H4 (cell line): ENCODE data around the gene KRTAP1-4. TPM values are rescaled to one million over a fixed set of nuclear protein-coding genes. Genes with fewer than 3 reads are reported as not detected.
"Not testable (repeated sequence)": the region's sequence is repeated elsewhere in the genome, so short reads cannot be mapped to it uniquely, and the experiment has no call there.

Source experiments
- DNase-seq: peaks from one replicate; pipeline ENCODE4 v3.0.0-alpha.2; 2015; ENCODE audit warnings: low spot score
- total RNA-seq: library from RNA; depleted of rRNA; stranded (reverse); fragments of >200 nt; shearing (Covaris generic); gene quantifications from 2 replicates; pipeline ENCODE4 v1.2.3, GENCODE V29; 2014; rRNA removed

KRTAP1-4 gene
- total RNA-seq, 1 experiment from 2014 or later: not detected

GRCh38 chr17:41004397-41004796 is 25.6 kb downstream of the KRTAP1-4 start:
- DNase-seq: no peak

DNA sequence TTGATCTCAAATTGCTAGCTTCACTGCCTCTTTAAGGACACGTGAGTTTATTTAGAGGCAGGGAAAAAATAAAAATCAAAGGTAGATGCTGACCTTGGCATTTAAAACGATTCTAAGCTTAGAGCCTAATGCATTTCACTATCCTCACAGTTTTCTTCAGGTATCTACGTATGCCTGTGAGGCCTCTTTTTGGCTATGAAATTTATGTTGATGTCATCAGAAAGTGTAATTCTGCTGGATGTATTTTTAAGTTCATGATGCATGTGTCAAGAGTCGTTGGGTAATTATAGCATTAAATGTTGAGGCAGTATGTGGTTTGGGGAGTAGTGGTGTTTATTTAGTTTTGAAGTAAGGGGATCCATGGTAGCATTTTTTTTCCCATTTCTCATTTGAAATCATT is 26.1 kb downstream of the KRTAP1-4 start:
- no peak for DNase-seq

DNA sequence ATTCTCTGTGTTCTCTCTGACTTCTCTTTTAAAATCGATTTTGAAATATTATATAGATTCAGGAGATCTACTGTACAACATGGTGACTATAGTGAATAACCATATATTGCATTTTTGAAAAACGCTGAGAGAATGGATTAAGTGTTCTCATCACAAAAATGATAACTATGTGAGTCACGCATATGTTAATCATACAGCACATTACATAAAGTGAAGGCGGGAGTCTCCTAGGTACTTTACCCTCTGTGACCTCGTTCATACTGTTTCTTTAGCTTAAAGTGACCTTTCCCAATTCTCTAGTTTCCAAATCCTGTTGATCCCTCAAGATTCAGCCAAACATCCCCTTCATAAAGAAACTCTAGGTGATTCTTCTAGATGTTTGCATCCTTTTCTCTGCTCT is 27.2 kb downstream of the KRTAP1-4 start:
- no peak for DNase-seq

DNA sequence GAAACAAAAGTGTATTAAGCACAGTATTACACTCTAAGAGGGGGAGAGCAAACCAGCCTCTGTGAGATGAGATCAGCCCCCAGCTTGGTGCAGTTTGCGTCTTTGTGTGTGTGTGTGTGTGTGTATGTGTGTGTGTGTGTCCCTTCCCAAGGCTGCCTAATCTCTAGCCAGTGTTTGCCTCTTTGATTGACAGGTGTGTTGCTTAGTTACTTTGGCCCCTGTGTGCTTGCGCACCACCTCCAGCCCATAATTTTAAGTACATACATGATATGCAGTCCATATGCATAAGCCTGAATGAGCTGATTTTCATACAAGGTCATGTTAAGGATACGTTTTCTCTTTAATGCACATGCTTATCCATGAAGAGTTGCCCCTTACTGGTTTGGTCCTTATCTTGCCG is 28.2 kb downstream of the KRTAP1-4 start:
- DNase-seq: no peak

DNA sequence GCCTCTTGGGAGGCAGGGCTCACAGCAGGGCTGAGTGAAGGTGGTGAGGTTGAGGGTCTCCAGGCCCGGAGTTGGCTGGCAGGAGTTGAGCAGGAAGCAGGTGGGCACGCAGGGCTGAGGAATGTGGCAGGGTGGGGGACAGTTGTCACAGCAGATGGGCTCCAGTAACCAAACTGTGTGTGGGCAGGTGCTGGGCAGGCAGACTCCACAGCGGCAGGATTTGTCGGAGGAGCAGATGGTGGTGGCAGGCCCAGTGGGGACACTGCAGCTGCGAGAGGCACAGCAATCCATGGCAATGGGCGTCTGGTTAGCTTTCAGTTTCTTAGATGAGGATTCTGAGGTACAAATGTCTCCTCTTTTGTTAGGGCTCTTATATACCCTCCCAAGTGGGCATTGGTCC is 30.4 kb downstream of the KRTAP1-4 start, which contains the start of gene KRTAP3-2:
Gene KRTAP3-2, minus strand, starts transcription at position 344 of the 400 bp plus-strand sequence. Its CDS starts 53 bp downstream, at position 291.
- not testable (repeated sequence) for DNase-seq

- DNase-seq: no peak
These were observed 32.6 kb downstream of the KRTAP1-4 start for GRCh38 chr17:40997361-40997760.

DNA sequence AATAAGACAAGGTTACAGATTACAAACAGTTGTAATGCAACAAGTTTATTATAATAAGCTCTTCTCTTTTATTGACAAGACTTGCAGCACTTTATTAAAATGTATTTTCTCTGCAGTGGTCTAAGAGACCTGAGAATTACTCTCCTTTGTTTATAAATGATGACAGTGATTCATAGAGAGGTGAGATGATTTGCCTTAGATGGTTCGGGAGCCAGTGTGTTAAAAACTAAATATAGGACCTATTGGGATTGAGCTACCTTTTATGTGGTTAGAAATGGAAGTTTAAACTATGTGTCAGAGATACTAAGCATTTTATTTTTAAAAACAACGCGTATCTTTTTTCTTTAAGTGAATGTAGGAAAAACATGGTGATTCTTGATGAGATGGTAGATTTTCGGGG is 33.2 kb downstream of the KRTAP1-4 start:
- no peak for DNase-seq

DNA sequence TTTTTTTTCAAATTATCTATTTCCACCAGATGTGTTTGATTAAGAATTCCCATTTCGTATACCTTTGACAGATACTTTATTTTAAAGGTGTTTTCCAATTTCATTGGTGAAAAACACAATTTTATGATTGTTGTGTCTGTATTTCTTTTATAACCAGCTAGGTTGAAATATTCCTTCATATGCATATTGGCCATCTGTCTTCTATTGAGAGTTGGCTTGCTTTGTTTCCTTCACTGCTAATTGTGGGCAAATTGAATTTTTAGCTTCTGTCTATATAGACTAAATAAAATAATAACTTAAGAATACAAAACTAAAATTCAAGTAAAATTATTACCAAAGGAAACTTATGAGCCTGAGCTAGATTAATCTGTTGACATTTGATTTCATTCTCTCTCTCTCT is 34.9 kb downstream of the KRTAP1-4 start:
- no peak for DNase-seq

- DNase-seq: no peak
These were observed 36.2 kb downstream of the KRTAP1-4 start, which contains the start of gene KRTAP3-3 for GRCh38 chr17:40993839-40994238. KRTAP3-3 (minus strand) TSS chr17:40994164; CDS start chr17:40994097, 67 bp downstream.

DNA sequence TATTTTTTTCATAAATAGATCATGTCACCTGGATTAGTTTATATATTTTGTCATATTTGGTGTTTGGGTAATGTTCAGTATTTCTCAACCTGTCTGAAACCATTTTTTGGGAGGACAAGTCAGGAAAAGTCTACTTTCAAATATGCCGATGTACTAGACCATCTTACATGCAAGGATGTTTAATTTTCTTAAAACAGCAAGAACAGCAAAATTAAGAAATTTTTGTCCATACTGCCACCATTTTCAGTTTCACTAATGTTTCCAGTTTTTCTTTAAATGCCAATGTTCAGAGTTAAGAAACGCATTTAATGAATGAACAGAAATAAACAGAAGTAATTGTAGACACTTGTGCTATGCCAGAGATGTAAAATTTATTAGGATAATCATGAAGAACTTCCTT is 36.9 kb downstream of the KRTAP1-4 start:
- DNase-seq: no peak

DNA sequence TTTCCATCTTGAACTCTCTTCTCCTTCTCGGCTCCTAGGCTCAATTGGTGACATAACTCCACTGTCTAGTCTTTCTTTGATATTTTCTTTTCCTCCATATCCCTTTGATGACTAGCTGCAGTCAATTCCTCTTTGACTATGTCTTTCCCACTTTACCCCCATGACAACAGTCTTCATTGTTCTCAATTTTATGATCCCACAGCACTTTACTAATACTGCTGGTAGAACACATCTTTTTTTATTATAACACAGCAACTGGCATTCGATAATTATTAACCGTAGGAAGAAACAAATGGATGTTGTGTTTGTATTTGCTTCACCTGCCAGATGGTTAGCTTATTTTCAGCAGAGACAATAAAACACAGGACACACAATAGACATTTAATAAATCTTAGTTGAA is 37.3 kb downstream of the KRTAP1-4 start:
- DNase-seq: no peak

DNA sequence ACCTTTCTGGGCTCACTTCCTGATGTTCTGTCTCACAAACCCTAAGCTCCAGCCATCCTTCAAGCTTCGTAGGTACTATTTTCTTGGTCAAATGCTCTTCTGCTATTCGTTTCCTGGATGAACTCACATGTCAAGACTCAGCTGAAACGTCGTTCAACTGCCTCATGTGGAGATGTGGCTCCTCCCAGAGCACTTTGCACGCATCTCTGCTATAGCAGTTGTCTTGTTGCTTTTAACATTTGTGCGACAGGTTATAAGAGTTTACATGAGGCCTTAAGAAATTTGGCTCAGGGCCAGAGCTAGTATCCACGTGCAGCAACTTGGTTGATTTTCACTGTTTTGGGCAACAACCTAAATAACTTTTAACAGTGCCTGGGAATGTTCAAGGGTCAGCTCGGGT is 43.1 kb downstream of the KRTAP1-4 start:
- DNase-seq: no peak

GRCh38 chr17:40984226-40984625 is 45.8 kb downstream of the KRTAP1-4 start, which contains the start of gene KRT40:
KRT40 (minus strand) TSS chr17:40984326; CDS start chr17:40984273, 53 bp downstream.
- no peak for DNase-seq

- DNase-seq: no peak
These were observed 48.9 kb downstream of the KRTAP1-4 start for GRCh38 chr17:40981115-40981514.

GRCh38 chr17:40980596-40980995 is 49.4 kb downstream of the KRTAP1-4 start:
- DNase-seq: no peak

- no peak for DNase-seq
These were observed 49.9 kb downstream of the KRTAP1-4 start for GRCh38 chr17:40980117-40980516.

Other genes starting within 250 kb of the KRTAP1-4 start
- gene KRT27, start 247.6 kb downstream of the KRTAP1-4 start, total RNA-seq: not detected in 2 replicates
- not detected in 2 replicates for gene KRT28, start 230.2 kb downstream of the KRTAP1-4 start, total RNA-seq
- gene KRT10, start 207.6 kb downstream of the KRTAP1-4 start, total RNA-seq: 45.0 and 61.1 TPM in 2 replicates
- gene KRT12, start 163.0 kb downstream of the KRTAP1-4 start, total RNA-seq: not detected in 2 replicates
- not detected in 2 replicates for gene KRT20, start 145.0 kb downstream of the KRTAP1-4 start, total RNA-seq
- gene KRT23, start 92.5 kb downstream of the KRTAP1-4 start, total RNA-seq: not detected in 2 replicates
- 0.18 TPM in 1 of 2 replicates, not detected in the other for gene KRT39, start 63.2 kb downstream of the KRTAP1-4 start, total RNA-seq
- not detected in 2 replicates for gene KRT40, start 45.9 kb downstream of the KRTAP1-4 start, total RNA-seq
- gene KRTAP3-3, start 36.0 kb downstream of the KRTAP1-4 start, total RNA-seq: not detected in 2 replicates
- not detected in 2 replicates for gene KRTAP3-2, start 30.3 kb downstream of the KRTAP1-4 start, total RNA-seq
- not detected in 2 replicates for gene KRTAP3-1, start 21.1 kb downstream of the KRTAP1-4 start, total RNA-seq
- 0.27 TPM in 1 of 2 replicates, not detected in the other for gene KRTAP1-5, start 3.0 kb downstream of the KRTAP1-4 start, total RNA-seq
- gene KRTAP1-3, start 4.7 kb upstream of the KRTAP1-4 start, total RNA-seq: not detected in 2 replicates
- gene KRTAP1-1, start 11.3 kb upstream of the KRTAP1-4 start, total RNA-seq: not detected in 2 replicates
- gene KRTAP2-1, start 17.1 kb upstream of the KRTAP1-4 start, total RNA-seq: not detected in 2 replicates
- gene KRTAP2-2, start 25.0 kb upstream of the KRTAP1-4 start, total RNA-seq: not detected in 2 replicates
- gene KRTAP2-3, start 29.9 kb upstream of the KRTAP1-4 start, total RNA-seq: 0.21 TPM in 1 of 2 replicates, not detected in the other
- gene KRTAP2-4, start 35.7 kb upstream of the KRTAP1-4 start, total RNA-seq: not detected in 2 replicates
- gene KRTAP4-7, start 54.0 kb upstream of the KRTAP1-4 start, total RNA-seq: not detected in 2 replicates
- not detected in 2 replicates for gene KRTAP4-8, start 67.9 kb upstream of the KRTAP1-4 start, total RNA-seq
- not detected in 2 replicates for gene KRTAP4-16, start 72.0 kb upstream of the KRTAP1-4 start, total RNA-seq
- not detected in 2 replicates for gene KRTAP4-9, start 75.2 kb upstream of the KRTAP1-4 start, total RNA-seq
- gene KRTAP4-11, start 88.2 kb upstream of the KRTAP1-4 start, total RNA-seq: not detected in 2 replicates
- not detected in 2 replicates for gene KRTAP4-12, start 94.0 kb upstream of the KRTAP1-4 start, total RNA-seq
- not detected in 2 replicates for gene KRTAP4-6, start 110.3 kb upstream of the KRTAP1-4 start, total RNA-seq
- not detected in 2 replicates for gene KRTAP4-5, start 119.6 kb upstream of the KRTAP1-4 start, total RNA-seq
- not detected in 2 replicates for gene KRTAP4-4, start 130.6 kb upstream of the KRTAP1-4 start, total RNA-seq
- gene KRTAP4-3, start 138.0 kb upstream of the KRTAP1-4 start, total RNA-seq: not detected in 2 replicates
- gene KRTAP4-2, start 148.0 kb upstream of the KRTAP1-4 start, total RNA-seq: not detected in 2 replicates
- gene KRTAP4-1, start 154.7 kb upstream of the KRTAP1-4 start, total RNA-seq: not detected in 2 replicates
- not detected in 2 replicates for gene KRTAP9-1, start 159.7 kb upstream of the KRTAP1-4 start, total RNA-seq
- not detected in 2 replicates for gene KRTAP9-2, start 196.5 kb upstream of the KRTAP1-4 start, total RNA-seq
- not detected in 2 replicates for gene KRTAP9-3, start 202.3 kb upstream of the KRTAP1-4 start, total RNA-seq
- gene KRTAP9-8, start 207.8 kb upstream of the KRTAP1-4 start, total RNA-seq: not detected in 2 replicates
- not detected in 2 replicates for gene KRTAP9-4, start 219.5 kb upstream of the KRTAP1-4 start, total RNA-seq
- gene KRTAP9-9, start 225.2 kb upstream of the KRTAP1-4 start, total RNA-seq: not detected in 2 replicates
- not detected in 2 replicates for gene KRTAP9-6, start 235.2 kb upstream of the KRTAP1-4 start, total RNA-seq
- not detected in 2 replicates for gene KRTAP9-7, start 245.5 kb upstream of the KRTAP1-4 start, total RNA-seq